Subcutaneous abdominal adipose tissue (tissue), 5 donors: ENCODE measurements around the gene CSTA.

ENCODE experiments used
- H3K27ac ChIP-seq: one replicate; pipeline ENCODE4 v1.7.0; 2013; ENCODE audit warnings: low read depth, mild to moderate bottlenecking, inconsistent platforms, low read length, moderate library complexity
- H3K27me3 ChIP-seq, 5 donors: one replicate each; pipeline ENCODE4 v1.7.0; 2013; ENCODE audit warnings: low read length in 5 of 5, inconsistent platforms in 1 of 5; ENCODE audit not compliant: control insufficient read depth in 5 of 5, insufficient read depth in 4 of 5
- H3K36me3 ChIP-seq, 5 donors: one replicate each; pipeline ENCODE4 v1.7.0; 2013; ENCODE audit warnings: low read length in 5 of 5; ENCODE audit not compliant: control insufficient read depth in 5 of 5, insufficient read depth in 5 of 5
- H3K4me1 ChIP-seq, 5 donors: one replicate each; pipeline ENCODE4 v1.7.0; 2013; ENCODE audit warnings: low read length in 5 of 5, mild to moderate bottlenecking in 3 of 5, moderate library complexity in 1 of 5; ENCODE audit not compliant: control insufficient read depth in 5 of 5, insufficient read depth in 5 of 5
- H3K4me3 ChIP-seq, 5 donors: one replicate each; pipeline ENCODE4 v1.7.0; 2013; ENCODE audit warnings: low read length in 5 of 5, low read depth in 1 of 5
- H3K9ac ChIP-seq, 5 donors: one replicate each; pipeline ENCODE4 v1.7.0; 2013; ENCODE audit warnings: low read length in 5 of 5, mild to moderate bottlenecking in 4 of 5, moderate library complexity in 3 of 5
- H3K9me3 ChIP-seq, 5 donors: one replicate each; pipeline ENCODE4 v1.7.0; 2013; ENCODE audit warnings: low read length in 5 of 5; ENCODE audit not compliant: control insufficient read depth in 5 of 5
- donor health status: healthy.
- donor health status: healthy.
- donor health status: healthy.
- donor health status: healthy.
- donor health status: healthy.

CSTA gene

DNA sequence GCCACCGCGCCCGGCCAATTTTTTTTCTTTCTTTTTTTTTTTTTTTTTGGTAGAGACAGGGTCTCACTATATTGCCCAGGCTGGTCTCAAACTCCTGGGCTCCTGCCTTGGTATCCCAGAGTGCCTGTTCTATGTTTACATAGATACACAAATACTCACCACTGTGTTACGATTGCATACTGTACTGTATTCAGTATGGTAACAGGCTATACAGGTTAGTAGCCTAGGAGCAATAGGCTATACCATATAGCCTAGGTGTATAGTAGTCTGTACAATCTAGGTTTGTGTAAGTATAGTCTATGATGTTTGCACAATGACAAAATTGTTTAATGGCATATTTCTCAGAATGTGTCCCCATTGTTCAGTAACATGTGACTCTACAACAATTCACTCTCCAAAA lies 26.6 kb downstream of the CSTA start:
- no peaks in the 10 kb centered on the region for H3K36me3 ChIP-seq
- H3K27ac ChIP-seq, result no peak overlapping the region
- no peak overlapping the region for H3K4me3 ChIP-seq
- H3K9ac ChIP-seq, result no peak overlapping the region
- peaks cover 0 to 15% (median 0%) of the 10 kb centered on the region in 5 donors for H3K4me1 ChIP-seq
- no peaks in the 10 kb centered on the region for H3K27me3 ChIP-seq
- H3K9me3 ChIP-seq, result no peaks in the 10 kb centered on the region

- Histone ChIP-seq H3K27me3 (no peaks in the 10 kb centered on the region), H3K9me3 (no peaks in the 10 kb centered on the region), H3K4me3 (no peak overlapping the region), H3K36me3 (peaks cover 0 to 5% (median under 1%) of the 10 kb centered on the region in 5 donors), H3K27ac (no peak overlapping the region), H3K9ac (no peak overlapping the region), H3K4me1 (peaks cover 0 to 15% (median 0%) of the 10 kb centered on the region in 5 donors)
Measured at GRCh38 chr3:122353215-122353614, 28.2 kb downstream of the CSTA start.

DNA sequence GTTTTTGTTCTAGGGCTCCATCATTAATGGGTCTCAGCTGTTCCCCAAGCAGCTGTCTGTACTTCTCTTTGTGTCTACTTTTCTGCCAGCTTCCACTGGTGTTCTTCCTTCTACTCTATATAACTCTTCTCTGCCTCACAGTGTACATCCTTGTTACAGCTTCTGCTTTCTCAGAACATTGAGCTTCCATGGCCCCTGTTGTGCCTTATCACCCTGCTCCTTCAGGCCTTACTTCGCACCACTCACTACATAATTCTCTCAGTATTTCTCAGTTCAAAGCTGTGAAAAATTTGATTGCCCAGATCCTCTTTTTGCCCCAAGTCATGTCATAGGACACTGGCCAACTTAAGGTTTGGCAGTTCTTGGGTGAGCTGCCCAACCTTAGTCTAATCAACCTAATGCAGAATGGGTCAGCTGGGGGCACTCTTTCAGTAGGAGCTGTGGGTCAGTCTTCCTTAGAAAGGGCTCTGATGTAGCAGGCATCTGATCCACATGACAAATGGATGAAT lies 28.9 kb downstream of the CSTA start:
- H3K27ac ChIP-seq, result no peak overlapping the region
- H3K27me3 ChIP-seq, result no peaks in the 10 kb centered on the region
- no peaks in the 10 kb centered on the region for H3K9me3 ChIP-seq
- no peak overlapping the region for H3K4me3 ChIP-seq
- H3K9ac ChIP-seq, result no peak overlapping the region
- peaks cover 0 to 8% (median 5%) of the 10 kb centered on the region in 5 donors for H3K36me3 ChIP-seq
- H3K4me1 ChIP-seq, result peaks cover 0 to 15% (median 0%) of the 10 kb centered on the region in 5 donors

DNA sequence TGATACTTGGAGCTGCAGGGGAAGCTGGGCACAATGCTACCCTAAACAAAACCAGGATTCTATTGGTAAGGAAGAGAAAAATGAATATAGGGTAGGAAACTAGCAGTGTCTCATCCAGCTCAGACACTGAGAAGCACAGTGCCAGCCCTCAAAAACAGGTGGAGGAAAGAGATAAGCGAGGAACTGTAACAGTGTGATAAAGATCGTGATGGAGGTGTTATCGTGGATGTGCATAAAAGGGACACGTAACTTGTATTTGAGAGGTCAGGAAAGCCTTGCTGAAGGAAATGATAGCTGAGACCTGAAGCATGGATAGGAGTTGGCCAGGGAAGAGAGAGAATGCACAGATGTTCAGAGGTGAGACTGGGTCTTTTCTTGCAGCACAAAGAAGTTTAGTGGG lies 30.6 kb downstream of the CSTA start:
- Histone ChIP-seq H3K36me3 (peaks cover 0 to 9% (median 5%) of the 10 kb centered on the region in 5 donors), H3K4me1 (peaks cover 0 to 15% (median 0%) of the 10 kb centered on the region in 5 donors), H3K9me3 (no peaks in the 10 kb centered on the region), H3K27me3 (no peaks in the 10 kb centered on the region), H3K9ac (no peak overlapping the region), H3K4me3 (no peak overlapping the region), H3K27ac (no peak overlapping the region)

GRCh38 chr3:122356402-122356801 lies 31.4 kb downstream of the CSTA start:
- H3K9ac ChIP-seq, result no peak overlapping the region
- peaks cover 0 to 15% (median 0%) of the 10 kb centered on the region in 5 donors for H3K4me1 ChIP-seq
- H3K9me3 ChIP-seq, result no peaks in the 10 kb centered on the region
- no peaks in the 10 kb centered on the region for H3K27me3 ChIP-seq
- peaks cover 0 to 11% (median 5%) of the 10 kb centered on the region in 5 donors for H3K36me3 ChIP-seq
- no peak overlapping the region for H3K27ac ChIP-seq
- no peak overlapping the region for H3K4me3 ChIP-seq

DNA sequence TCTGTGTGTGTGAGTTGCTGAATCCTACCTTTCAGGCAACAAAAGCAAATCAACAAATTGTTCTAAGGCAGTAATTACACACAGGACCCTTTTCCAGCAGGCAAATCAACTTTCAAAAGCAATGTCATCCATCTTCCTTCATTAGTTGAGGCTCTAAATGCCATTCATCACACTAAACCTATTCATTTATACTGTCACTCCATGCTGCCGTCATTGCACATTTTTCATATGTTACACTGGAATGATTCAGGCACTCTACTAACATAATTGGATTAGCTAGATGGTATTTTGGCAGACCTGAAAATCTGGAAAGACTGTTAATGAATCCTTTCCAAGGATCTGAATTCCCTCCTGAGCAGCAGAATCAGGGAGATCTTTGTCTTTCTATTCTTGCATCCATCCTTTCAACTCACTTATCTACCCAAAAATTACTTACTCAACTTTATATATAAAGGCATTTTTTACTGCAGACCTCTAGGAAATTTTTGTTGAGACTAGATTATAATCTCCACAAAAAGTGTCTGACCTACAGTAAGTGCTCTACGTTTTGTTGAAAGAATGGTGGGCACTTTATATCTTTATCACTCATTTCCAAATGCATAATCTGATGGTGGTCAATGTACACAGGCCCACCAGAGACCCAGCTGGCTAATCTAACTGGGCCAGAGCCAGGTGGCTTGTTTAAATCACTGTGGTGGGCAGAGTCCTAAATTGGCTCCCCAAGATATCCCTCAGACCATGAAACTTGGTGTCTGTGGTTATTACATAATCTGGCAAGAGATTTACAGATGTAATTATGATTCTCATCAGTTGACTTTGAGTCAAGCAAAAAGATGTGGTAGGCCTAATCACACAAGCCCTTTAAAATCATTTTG lies 33.0 kb downstream of the CSTA start:
- H3K4me3 ChIP-seq, result no peak overlapping the region
- peaks cover 3 to 19% (median 8%) of the 10 kb centered on the region in 5 donors for H3K36me3 ChIP-seq
- H3K4me1 ChIP-seq, result peaks cover 0 to 15% (median 0%) of the 10 kb centered on the region in 5 donors
- H3K27me3 ChIP-seq, result no peaks in the 10 kb centered on the region
- H3K9me3 ChIP-seq, result no peaks in the 10 kb centered on the region
- H3K27ac ChIP-seq, result no peak overlapping the region
- H3K9ac ChIP-seq, result no peak overlapping the region

- Histone ChIP-seq H3K27ac (no peak overlapping the region), H3K4me1 (peaks cover 0 to 13% (median 0%) of the 10 kb centered on the region in 5 donors), H3K9ac (no peak overlapping the region), H3K4me3 (no peak overlapping the region), H3K27me3 (no peaks in the 10 kb centered on the region), H3K9me3 (no peaks in the 10 kb centered on the region), H3K36me3 (peaks cover 3 to 21% (median 8%) of the 10 kb centered on the region in 5 donors)
Measured at GRCh38 chr3:122358703-122359032, 33.6 kb downstream of the CSTA start.

- Histone ChIP-seq H3K27ac (no peak overlapping the region), H3K9ac (no peak overlapping the region), H3K4me3 (no peak overlapping the region), H3K9me3 (no peaks in the 10 kb centered on the region), H3K4me1 (peaks cover 0 to 8% (median 4%) of the 10 kb centered on the region in 5 donors), H3K27me3 (no peaks in the 10 kb centered on the region), H3K36me3 (peaks cover 8 to 48% (median 18%) of the 10 kb centered on the region in 5 donors)
Measured at GRCh38 chr3:122362026-122362425, 37.0 kb downstream of the CSTA start.

- Histone ChIP-seq H3K27me3 (no peaks in the 10 kb centered on the region), H3K9me3 (no peaks in the 10 kb centered on the region), H3K9ac (no peak overlapping the region), H3K36me3 (peaks cover 11 to 53% (median 21%) of the 10 kb centered on the region in 5 donors), H3K4me3 (no peak overlapping the region), H3K27ac (peak overlapping the region; percentile 38), H3K4me1 (peaks cover 0 to 8% (median 4%) of the 10 kb centered on the region in 5 donors)
Measured at GRCh38 chr3:122364490-122364889, 39.4 kb downstream of the CSTA start.

DNA sequence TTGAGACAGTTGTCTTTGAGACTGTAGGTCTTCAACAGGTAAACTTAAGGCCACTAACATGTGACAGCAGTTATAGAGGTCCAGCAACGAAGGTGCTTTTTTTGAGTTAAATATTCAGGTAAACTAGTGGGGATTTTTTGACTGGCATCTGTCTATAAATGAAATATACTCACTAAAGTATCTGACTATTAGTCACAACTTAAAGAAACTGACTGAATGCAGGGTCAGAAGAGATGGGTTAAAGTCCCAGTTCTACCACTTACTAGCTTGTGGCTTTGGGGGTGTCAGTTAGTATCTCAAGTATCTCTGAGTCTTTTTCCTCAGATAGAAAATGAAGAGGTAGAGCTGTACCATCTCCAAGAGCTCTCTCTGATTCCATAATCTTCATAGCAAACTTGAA lies 40.0 kb downstream of the CSTA start:
- Histone ChIP-seq H3K9me3 (no peaks in the 10 kb centered on the region), H3K27me3 (no peaks in the 10 kb centered on the region), H3K27ac (peak overlapping the region; percentile 52), H3K4me1 (peaks cover 0 to 8% (median 4%) of the 10 kb centered on the region in 5 donors), H3K9ac (peak overlapping the region in 1 of 5 donors; percentile 42), H3K36me3 (peaks cover 11 to 56% (median 21%) of the 10 kb centered on the region in 5 donors), H3K4me3 (no peak overlapping the region)
